ENCODE results near the gene BNC2.

Gene BNC2

DNA sequence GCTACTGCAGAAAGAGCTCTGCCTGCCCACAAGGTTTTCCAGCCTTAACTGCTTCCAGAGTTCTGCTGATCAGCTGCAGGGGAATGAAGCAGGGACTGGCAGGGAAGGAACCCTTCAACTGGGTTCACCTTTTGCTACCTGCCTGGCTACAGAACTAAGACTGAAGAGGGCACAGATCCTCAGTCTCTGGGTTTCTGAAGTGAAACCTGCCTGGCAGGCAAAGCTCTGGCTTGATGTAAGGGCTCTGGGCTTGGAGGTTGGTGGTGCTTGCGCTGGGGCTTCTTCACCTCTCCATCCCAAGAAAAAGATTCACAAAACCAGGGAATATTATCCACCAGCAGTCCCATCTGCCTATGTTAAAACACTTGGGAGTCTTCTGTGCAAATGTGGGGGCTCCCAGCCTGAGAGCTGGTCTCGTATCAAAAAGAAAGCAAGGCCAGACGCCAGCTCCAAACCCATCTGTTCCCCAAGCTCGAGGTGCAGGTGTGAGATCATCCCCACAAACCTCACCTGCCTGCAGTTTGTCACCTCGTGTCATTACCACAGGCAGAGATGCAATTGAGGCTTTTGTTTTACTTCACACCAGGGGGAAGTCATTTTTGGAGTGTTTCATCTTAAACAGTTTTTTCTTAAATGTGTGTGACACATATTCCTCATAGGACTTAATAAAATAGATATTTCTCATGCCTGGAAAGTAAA lies 58.3 kb downstream of the BNC2 start:
- TF ChIP-seq, protein P1, sequence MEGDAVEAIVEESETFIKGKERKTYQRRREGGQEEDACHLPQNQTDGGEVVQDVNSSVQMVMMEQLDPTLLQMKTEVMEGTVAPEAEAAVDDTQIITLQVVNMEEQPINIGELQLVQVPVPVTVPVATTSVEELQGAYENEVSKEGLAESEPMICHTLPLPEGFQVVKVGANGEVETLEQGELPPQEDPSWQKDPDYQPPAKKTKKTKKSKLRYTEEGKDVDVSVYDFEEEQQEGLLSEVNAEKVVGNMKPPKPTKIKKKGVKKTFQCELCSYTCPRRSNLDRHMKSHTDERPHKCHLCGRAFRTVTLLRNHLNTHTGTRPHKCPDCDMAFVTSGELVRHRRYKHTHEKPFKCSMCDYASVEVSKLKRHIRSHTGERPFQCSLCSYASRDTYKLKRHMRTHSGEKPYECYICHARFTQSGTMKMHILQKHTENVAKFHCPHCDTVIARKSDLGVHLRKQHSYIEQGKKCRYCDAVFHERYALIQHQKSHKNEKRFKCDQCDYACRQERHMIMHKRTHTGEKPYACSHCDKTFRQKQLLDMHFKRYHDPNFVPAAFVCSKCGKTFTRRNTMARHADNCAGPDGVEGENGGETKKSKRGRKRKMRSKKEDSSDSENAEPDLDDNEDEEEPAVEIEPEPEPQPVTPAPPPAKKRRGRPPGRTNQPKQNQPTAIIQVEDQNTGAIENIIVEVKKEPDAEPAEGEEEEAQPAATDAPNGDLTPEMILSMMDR (IDR thresholded peaks at IDR 0.05; ENCODE audit: control extremely low read depth, extremely low read depth, low read depth, missing control alignments): no peak
- ChIA-PET CTCF (interaction anchor here (1.3 kb wide), 1 partner anchor 15 kb away, joined by 4 read pairs; no protein-coding TSS in a partner anchor), POLR2A (no interaction called here)
- DNase-seq (ENCODE audit: extremely low spot score): no peak

DNA sequence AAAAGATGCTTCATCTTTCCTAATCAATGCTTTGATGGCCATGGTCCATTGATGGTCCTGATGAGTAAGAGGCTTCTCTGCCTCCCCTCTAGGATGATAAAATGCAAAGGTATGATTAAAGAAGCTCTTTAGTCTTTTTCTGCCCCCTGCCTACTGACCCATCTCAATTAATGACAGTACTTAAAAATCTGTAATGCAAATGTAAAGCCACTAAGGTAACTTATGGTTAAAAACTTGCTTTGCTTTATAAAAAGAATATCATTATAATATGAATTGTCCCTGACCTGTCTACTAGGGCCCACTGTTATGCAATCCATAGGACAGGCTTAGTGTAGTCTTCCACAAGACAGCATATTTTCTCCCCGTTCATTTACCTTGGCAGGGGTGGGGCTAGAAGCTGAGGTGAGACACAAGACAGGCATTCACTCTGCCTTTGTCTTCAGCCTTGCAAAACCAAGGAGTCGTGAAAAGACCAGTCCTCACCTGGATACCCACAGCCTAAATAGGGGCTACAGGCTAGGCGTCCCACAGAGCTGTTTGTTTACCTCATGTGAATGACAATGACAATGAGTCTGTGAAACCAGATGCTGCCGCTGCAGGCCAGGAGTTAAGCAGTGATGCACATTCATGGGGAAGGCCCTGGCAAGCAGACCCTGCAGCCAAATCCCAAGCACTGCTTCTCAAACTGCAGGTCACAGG lies 60.4 kb downstream of the BNC2 start:
- ChIA-PET POLR2A (no interaction called here), CTCF (interaction anchor here (1.3 to 1.6 kb wide), 2 partner anchors 12 to 27 kb away, joined by 4 read pairs; no protein-coding TSS in a partner anchor)
- DNase-seq (ENCODE audit: extremely low spot score): no peak
- TF ChIP-seq, protein P1 (IDR thresholded peaks at IDR 0.05; ENCODE audit: control extremely low read depth, extremely low read depth, low read depth, missing control alignments): no peak

- ChIA-PET CTCF (no interaction called here), POLR2A (no interaction called here)
- DNase-seq (ENCODE audit: extremely low spot score): no peak
- TF ChIP-seq, protein P1 (IDR thresholded peaks at IDR 0.05; ENCODE audit: control extremely low read depth, extremely low read depth, low read depth, missing control alignments): no peak
These were observed 63.8 kb downstream of the BNC2 start for GRCh38 chr9:16806674-16807073.

GRCh38 chr9:16803648-16804047 lies 66.8 kb downstream of the BNC2 start:
- no peak for DNase-seq (ENCODE audit: extremely low spot score)
- ChIA-PET POLR2A (no interaction called here), CTCF (no interaction called here)
- TF ChIP-seq, protein P1 (IDR thresholded peaks at IDR 0.05; ENCODE audit: control extremely low read depth, extremely low read depth, low read depth, missing control alignments): no peak

DNA sequence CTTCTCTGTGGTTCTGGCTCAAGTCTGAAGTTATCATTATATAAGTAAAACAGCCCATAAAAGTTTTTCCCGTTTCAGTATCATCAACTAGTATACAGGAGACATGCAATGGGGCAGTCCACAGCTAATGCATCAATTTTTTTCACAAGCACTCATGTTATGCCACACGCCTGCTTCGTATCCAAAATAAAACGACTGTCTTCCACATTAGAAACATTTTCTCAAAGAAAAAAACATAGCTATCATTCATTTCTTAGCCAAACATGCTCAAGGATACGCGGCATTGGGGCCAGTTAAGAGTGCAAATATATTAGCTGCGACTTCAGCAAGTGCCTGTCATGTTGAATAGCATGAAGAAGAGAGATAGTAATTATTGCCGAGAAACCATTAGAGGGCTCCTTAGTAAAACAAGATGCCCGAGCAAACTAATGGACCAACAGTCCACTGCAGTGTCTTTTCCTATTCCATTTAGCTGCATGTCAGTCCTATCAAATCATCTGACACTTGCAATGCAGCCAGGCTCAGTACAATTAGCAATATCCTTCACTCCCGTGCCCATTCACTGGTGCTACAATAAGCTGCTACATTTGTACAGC lies 68.5 kb downstream of the BNC2 start:
- CTCF ChIA-PET: interaction anchor here (0.8 to 1.2 kb wide), 2 partner anchors 16 to 40 kb away, joined by 3 read pairs; no protein-coding TSS in a partner anchor
- TF ChIP-seq, protein P1 (IDR thresholded peaks at IDR 0.05; ENCODE audit: control extremely low read depth, extremely low read depth, low read depth, missing control alignments): no peak
- DNase-seq (ENCODE audit: extremely low spot score): no peak
- POLR2A ChIA-PET: no interaction called here

- DNase-seq (ENCODE audit: extremely low spot score): no peak
- TF ChIP-seq, protein P1 (IDR thresholded peaks at IDR 0.05; ENCODE audit: control extremely low read depth, extremely low read depth, low read depth, missing control alignments): no peak
- POLR2A ChIA-PET: no interaction called here
- CTCF ChIA-PET: interaction anchor here (1.4 kb wide), 1 partner anchor 18 kb away, joined by 4 read pairs; no protein-coding TSS in a partner anchor
These were observed 74.1 kb downstream of the BNC2 start for GRCh38 chr9:16796304-16796825.

All from GM10248 (cell line).